ENCODE data around the gene RYR1. TPM values are rescaled to one million over a fixed set of nuclear protein-coding genes. Genes with fewer than 3 reads are reported as not detected.

RYR1 gene
- total and polyA plus RNA-seq, 2 of the 13 experiments (the other 11 are each of a cell fraction or from before 2014, with no cell fraction given) = 0.03 TPM; not detected in 1

GRCh38 chr19:38528213-38528755 is 94.8 kb downstream of the RYR1 start:
- no TSS peak for BruUV-seq (replicated peaks)
- no peaks in the 10 kb centered on the region for H3K79me2 ChIP-seq (ENCODE audit: insufficient read depth, low read length)
- CTCF ChIA-PET (ENCODE audit: low intra/inter-chr PET ratio, low total read pairs) = no interaction called here
- no peaks in the 10 kb centered on the region for H3K4me1 ChIP-seq (ENCODE audit: insufficient read depth, low read length)
- peak overlapping the region; percentile 63 for H3K4me2 ChIP-seq (ENCODE audit: low read depth, low read length)
- H3K9me3 ChIP-seq (ENCODE audit: low read length) = no peaks in the 10 kb centered on the region
- in situ Hi-C loops (cut with HindIII; ENCODE audit: extremely low pct_ligation_motif_present, low pct_unique_long_range_greater_than_20kb) = no loop called here
- ATAC-seq (peak; percentile 65), DNase-seq (ENCODE audit: low spot score) (no peak), FAIRE-seq (no peak)
- peak overlapping the region in 1 of 3 experiments; percentile 40; a peak in 2 of 6 replicates for H3K4me3 ChIP-seq (replicated peaks in 1 of 3; ENCODE audit: insufficient read depth in 1 of 3, low read depth in 2 of 3, low read length in 3 of 3)
- peaks cover 1 to 5% of the 10 kb centered on the region in 2 experiments; a peak in 3 of 5 replicates for H3K27me3 ChIP-seq (ENCODE audit: control insufficient read depth in 1 of 2, insufficient read depth in 2 of 2, low read length in 2 of 2)
- no peak overlapping the region for H2AFZ ChIP-seq (ENCODE audit: low read length)
- intact Hi-C loops (cut with micrococcal nuclease; ENCODE audit: unreplicated experiment) = no loop called here
- 0 out of 2 replicates have a peak overlapping the region, but pooled peaks have one; percentile 15 for H3K9ac ChIP-seq (ENCODE audit: insufficient read depth, low read depth, low read length)
- POLR2A ChIA-PET = no interaction called here
- H3K36me3 ChIP-seq (replicated peaks in 1 of 2; ENCODE audit: control insufficient read depth in 1 of 2, insufficient read depth in 2 of 2, low read length in 2 of 2) = no peaks in the 10 kb centered on the region
- TF ChIP-seq GABPB1 (CRISPR knock-in tag; IDR thresholded peaks at IDR 0.05) = 0 out of 2 replicates have a peak, but pooled peaks have one; percentile 19
- TF ChIP-seq ATF7 (IDR thresholded peaks at IDR 0.05) = peak; percentile 78
- no peak for TF ChIP-seq ATF7 (CRISPR knock-in tag; IDR thresholded peaks at IDR 0.05)
- TF ChIP-seq CREB1 (IDR thresholded peaks at IDR 0.05) = peak; percentile 97
- TF ChIP-seq CREB1 (CRISPR knock-in tag; IDR thresholded peaks at IDR 0.05) = peak; percentile 43; the same call in 1 of the 2 replicates
- TF ChIP-seq ZBTB39 (CRISPR knock-in tag; IDR thresholded peaks at IDR 0.05) = no peak
- peak; percentile 36; the same call in 1 of the 2 replicates for TF ChIP-seq CREM (IDR thresholded peaks at IDR 0.05)
- TF ChIP-seq CREM (CRISPR knock-in tag; IDR thresholded peaks at IDR 0.05) = no peak
- no peak for TF ChIP-seq GTF3A (CRISPR knock-in tag; conservative IDR thresholded peaks at IDR 0.05)
- 31% methylated on average over 20 of the region's 24 CpGs for WGBS (ENCODE audit: low lambda C conversion rate)
- H4K20me1 ChIP-seq (ENCODE audit: insufficient read depth, low read length) = no peaks in the 10 kb centered on the region
- no peak overlapping the region for H3K27ac ChIP-seq (ENCODE audit: extremely low read length, insufficient read depth, low read length)
